GM12875 (cell line): ENCODE results near the gene S100A7.

ENCODE experiments used
- H3K4me3 ChIP-seq: one replicate; pipeline ENCODE4 v1.5.1; 2011; ENCODE audit warnings: low read depth, low read length, control low read depth
- CTCF ChIP-seq: IDR thresholded peaks from 2 replicates; pipeline ENCODE4 v1.5.1; 2011; ENCODE audit warnings: low read depth, mild to moderate bottlenecking, control low read depth, inconsistent platforms, low read length, moderate library complexity, borderline replicate concordance; ENCODE audit not compliant: insufficient read depth

S100A7 gene

GRCh38 chr1:153460551-153460950, at the start of gene S100A7:
Gene S100A7, minus strand, starts transcription at chr1:153460651. Its CDS starts 1,638 bp downstream, at chr1:153459013.
- H3K4me3 ChIP-seq = no peak within 1 kb of the TSS
- TF ChIP-seq CTCF = no peak

DNA sequence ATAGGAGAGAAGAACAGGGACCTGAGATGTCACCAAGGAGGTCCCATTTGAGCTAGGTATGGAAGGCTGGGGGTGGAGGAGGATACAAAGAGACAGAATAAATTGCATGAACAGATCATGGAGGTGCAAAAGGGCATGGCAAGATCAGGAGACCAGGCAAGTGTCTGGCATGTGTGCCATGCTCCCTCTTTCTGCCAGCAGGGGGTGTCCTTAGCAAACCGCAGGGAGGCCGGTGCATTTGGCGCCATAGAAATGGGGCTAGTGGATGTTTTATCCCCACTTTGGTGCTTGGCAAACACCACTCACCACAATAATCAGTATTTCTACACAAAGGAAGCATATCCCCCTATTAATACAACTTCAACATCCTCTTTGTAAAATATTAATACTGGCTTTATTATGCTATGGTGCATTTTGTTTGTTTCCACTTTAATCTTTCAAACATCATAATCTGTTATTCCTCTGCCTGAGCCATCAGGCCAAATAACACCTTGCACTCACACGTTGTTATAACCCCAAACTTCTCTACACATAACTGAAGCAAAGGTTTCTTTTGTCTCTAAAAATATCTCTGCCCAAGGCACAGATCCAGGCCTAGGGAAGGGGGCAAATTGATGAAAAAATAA, 49.4 kb upstream of the S100A7 start:
- peak; percentile 86 for TF ChIP-seq CTCF
- H3K4me3 ChIP-seq = no peak overlapping the region

- no peak overlapping the region for H3K4me3 ChIP-seq
- TF ChIP-seq CTCF = no peak
Measured at GRCh38 chr1:153509036-153509435, 48.6 kb upstream of the S100A7 start.

GRCh38 chr1:153507926-153508583, 47.6 kb upstream of the S100A7 start:
- TF ChIP-seq CTCF = no peak
- no peak overlapping the region for H3K4me3 ChIP-seq

GRCh38 chr1:153506831-153507413, 46.5 kb upstream of the S100A7 start:
- no peak for TF ChIP-seq CTCF
- H3K4me3 ChIP-seq = no peak overlapping the region

- no peak overlapping the region for H3K4me3 ChIP-seq
- no peak for TF ChIP-seq CTCF
Measured at GRCh38 chr1:153506386-153506785, 45.9 kb upstream of the S100A7 start.

GRCh38 chr1:153505576-153505975, 45.1 kb upstream of the S100A7 start:
- TF ChIP-seq CTCF = no peak
- H3K4me3 ChIP-seq = no peak overlapping the region
